GM23338 (cell line): Measurements from ENCODE around the gene ILKAP. TPM values are rescaled to one million over a fixed set of nuclear protein-coding genes. Genes with fewer than 3 reads are reported as not detected.

Source experiments
- ATAC-seq: fragments of 200-7000 bp; cut with Tn5 transposase; 3 replicates; pipeline ENCODE4 v1.9.1; 2020
- DNase-seq: peaks from one replicate; pipeline ENCODE4 v3.0.0-alpha.2; 2015; ENCODE audit warnings: low spot score
- H2AFZ ChIP-seq: fragments of 200-600 bp; sonication (generic); 2 replicates; pipeline ENCODE4 v1.8.0; 2016; ENCODE audit warnings: antibody characterized with exemption, mild to moderate bottlenecking, moderate library complexity
- H3F3A ChIP-seq: fragments of 200-600 bp; sonication (generic); replicated peaks from 2 replicates; pipeline ENCODE4 v1.8.0; 2017; ENCODE audit warnings: antibody characterized with exemption, mixed run types, low read depth
- H3K27ac ChIP-seq: fragments of 200-600 bp; sonication (generic); 2 replicates; pipeline ENCODE4 v1.6.1; 2016; ENCODE audit warnings: low read depth
- H3K27me3 ChIP-seq: fragments of 200-600 bp; sonication (generic); 2 replicates; pipeline ENCODE4 v1.8.0; 2016; ENCODE audit warnings: mild to moderate bottlenecking, mixed run types, moderate library complexity; ENCODE audit not compliant: insufficient read depth
- H3K36me3 ChIP-seq: fragments of 200-600 bp; sonication (generic); 2 replicates; pipeline ENCODE4 v1.8.0; 2016; ENCODE audit warnings: mild to moderate bottlenecking; ENCODE audit not compliant: insufficient read depth
- H3K4me1 ChIP-seq: fragments of 200-600 bp; sonication (generic); 2 replicates; pipeline ENCODE4 v1.8.0; 2016; ENCODE audit warnings: mild to moderate bottlenecking, moderate library complexity; ENCODE audit not compliant: insufficient read depth
- H3K4me2 ChIP-seq: fragments of 200-600 bp; sonication (generic); 2 replicates; pipeline ENCODE4 v1.7.1; 2017; ENCODE audit warnings: mixed run types
- H3K4me3 ChIP-seq: fragments of 200-600 bp; sonication (generic); 2 replicates; pipeline ENCODE4 v1.6.1; 2016; ENCODE audit warnings: mixed run types
- H3K79me2 ChIP-seq: fragments of 200-600 bp; sonication (generic); replicated peaks from 2 replicates; pipeline ENCODE4 v1.8.0; 2017; ENCODE audit warnings: mild to moderate bottlenecking; ENCODE audit not compliant: insufficient read depth
- H3K9me2 ChIP-seq: fragments of 200-600 bp; sonication (generic); 2 replicates; pipeline ENCODE4 v1.8.0; 2017; ENCODE audit not compliant: insufficient read depth
- H4K20me1 ChIP-seq: fragments of 200-600 bp; sonication (generic); replicated peaks from 2 replicates; pipeline ENCODE4 v1.8.0; 2017; ENCODE audit warnings: mild to moderate bottlenecking; ENCODE audit not compliant: insufficient read depth
- H3K27ac Mint-ChIP-seq: 2 replicates; pipeline ENCODE4 v1.8.0; 2020; ENCODE audit warnings: inconsistent platforms, mild to moderate bottlenecking, moderate library complexity, mixed read lengths
- H3K27me3 Mint-ChIP-seq: 3 replicates; pipeline ENCODE4 v1.8.0; 2022; ENCODE audit warnings: low read depth, mild to moderate bottlenecking, moderate library complexity, mixed read lengths, inconsistent platforms; ENCODE audit not compliant: insufficient read depth, poor library complexity
- H3K36me3 Mint-ChIP-seq: 3 replicates; pipeline ENCODE4 v1.8.0; 2021; ENCODE audit warnings: low read depth, mild to moderate bottlenecking, inconsistent platforms, moderate library complexity, mixed read lengths
- H3K4me1 Mint-ChIP-seq: 3 replicates; pipeline ENCODE4 v1.8.0; 2020; ENCODE audit warnings: mild to moderate bottlenecking, inconsistent platforms, mixed read lengths
- H3K4me3 Mint-ChIP-seq: 3 replicates; pipeline ENCODE4 v1.8.0; 2021; ENCODE audit warnings: moderate library complexity, mild to moderate bottlenecking, inconsistent platforms, mixed read lengths
- H3K9me3 Mint-ChIP-seq: 3 replicates; pipeline ENCODE4 v1.8.0; 2020; ENCODE audit warnings: moderate library complexity, mild to moderate bottlenecking, inconsistent platforms, mixed read lengths
- EZH2 ChIP-seq: fragments of 200-600 bp; sonication (generic); IDR thresholded peaks from one replicate; pipeline ENCODE4 v1.8.0; 2017; ENCODE audit warnings: antibody characterized with exemption, mild to moderate bottlenecking, low read depth; ENCODE audit not compliant: unreplicated experiment
- EZH2phosphoT487 ChIP-seq: fragments of 200-600 bp; sonication (generic); IDR thresholded peaks from one replicate; pipeline ENCODE4 v1.8.1; 2018; ENCODE audit warnings: antibody characterized with exemption; ENCODE audit not compliant: unreplicated experiment
- JUNB ChIP-seq: IDR thresholded peaks from one replicate; pipeline ENCODE4 v1.6.1; 2016; ENCODE audit warnings: antibody characterized with exemption; ENCODE audit not compliant: unreplicated experiment
- ZNF331 ChIP-seq: fragments of 250-450 bp; sonication (Bioruptor Pico); IDR thresholded peaks from 2 replicates; pipeline ENCODE4 v1.5.0; 2020; ENCODE audit warnings: low read depth, mild to moderate bottlenecking, moderate library complexity
- polyA plus RNA-seq: library from polyadenylated mRNA; unstranded; fragments of >200 nt; fragmentation: Nextera tagmentation; extraction: Ambion mirVana; gene quantifications from 2 replicates; pipeline ENCODE4 v1.2.1, GENCODE V29; 2016
- total RNA-seq: library from RNA; depleted of rRNA; stranded (reverse); fragments of >200 nt; shearing (Covaris generic); gene quantifications from 2 replicates; pipeline ENCODE4 v1.2.3, GENCODE V29; 2014
- TF ChIP-seq, protein P1 (sequence below): fragments of 250-450 bp; sonication (Bioruptor Pico); IDR thresholded peaks from 2 replicates; pipeline ENCODE4 v1.5.0; 2020; ENCODE audit warnings: mild to moderate bottlenecking, moderate library complexity
- TF ChIP-seq, protein P2 (sequence below): IDR thresholded peaks from 2 replicates; pipeline ENCODE4 v1.6.1; 2016; ENCODE audit warnings: antibody characterized with exemption
- TF ChIP-seq, protein P3 (sequence below): IDR thresholded peaks from one replicate; pipeline ENCODE4 v1.6.1; 2018; ENCODE audit warnings: antibody characterized with exemption; ENCODE audit not compliant: unreplicated experiment

The ILKAP gene
- total and polyA plus RNA-seq, 2 experiments from 2014 or later = 17.0 to 35.9 TPM

DNA sequence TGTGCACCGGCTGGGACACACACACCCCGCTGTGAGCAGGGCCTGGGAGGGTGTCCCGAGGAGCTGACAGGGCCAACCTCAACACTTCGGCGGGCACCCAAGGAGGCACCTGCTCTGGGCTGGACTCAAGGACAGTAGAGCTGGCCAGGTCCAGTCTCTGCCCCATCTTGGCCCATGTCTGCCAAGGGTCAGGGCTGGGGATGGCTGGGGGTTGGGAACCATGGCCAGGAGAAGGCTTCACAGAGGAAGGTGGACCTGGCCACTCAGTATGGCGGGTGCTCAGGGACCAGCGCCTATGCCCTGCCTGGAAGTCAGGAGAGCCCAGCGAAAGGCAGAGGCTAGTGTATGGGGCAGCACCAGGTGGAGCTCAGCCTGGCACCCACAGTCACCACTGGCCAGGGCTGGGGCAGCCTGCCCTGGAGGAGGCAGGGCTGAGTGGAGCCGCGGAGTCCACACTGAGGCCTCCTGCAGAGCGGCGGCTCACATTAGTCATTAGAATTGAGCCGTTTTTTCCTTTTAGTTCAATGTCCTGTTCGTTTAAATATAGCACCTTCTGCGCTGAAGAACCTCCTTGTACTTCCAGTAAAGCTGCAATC is 40.6 kb downstream of the ILKAP start:
- Histone ChIP-seq H3K9me2 (no peaks in the 10 kb centered on the region), H2AFZ (peak overlapping the region; percentile 84), H3K79me2 (no peaks in the 10 kb centered on the region), H3K36me3 (no peaks in the 10 kb centered on the region), H3K4me3 (peak overlapping the region; percentile 57), H3K4me2 (peak overlapping the region; percentile 80), H4K20me1 (no peaks in the 10 kb centered on the region), H3K27ac (no peak overlapping the region), H3K27me3 (peaks cover 48% of the 10 kb centered on the region), H3K4me1 (peaks cover 13% of the 10 kb centered on the region), H3F3A (0 out of 2 replicates have a peak, but pooled peaks cover 5% of the 10 kb centered on the region)
- H3K4me3 Mint-ChIP-seq = peak overlapping the region; percentile 51
- H3K9me3 Mint-ChIP-seq = no peaks in the 10 kb centered on the region
- no peak for ATAC-seq
- no peak for DNase-seq
- peaks cover 10% of the 10 kb centered on the region for H3K4me1 Mint-ChIP-seq
- peaks cover 52% of the 10 kb centered on the region for H3K27me3 Mint-ChIP-seq
- peaks cover 2% of the 10 kb centered on the region; the same call in 1 of the 3 replicates for H3K36me3 Mint-ChIP-seq
- TF ChIP-seq EZH2 (peak; percentile 74), ZNF331 (CRISPR knock-in tag) (no peak)
- TF ChIP-seq, protein P1, sequence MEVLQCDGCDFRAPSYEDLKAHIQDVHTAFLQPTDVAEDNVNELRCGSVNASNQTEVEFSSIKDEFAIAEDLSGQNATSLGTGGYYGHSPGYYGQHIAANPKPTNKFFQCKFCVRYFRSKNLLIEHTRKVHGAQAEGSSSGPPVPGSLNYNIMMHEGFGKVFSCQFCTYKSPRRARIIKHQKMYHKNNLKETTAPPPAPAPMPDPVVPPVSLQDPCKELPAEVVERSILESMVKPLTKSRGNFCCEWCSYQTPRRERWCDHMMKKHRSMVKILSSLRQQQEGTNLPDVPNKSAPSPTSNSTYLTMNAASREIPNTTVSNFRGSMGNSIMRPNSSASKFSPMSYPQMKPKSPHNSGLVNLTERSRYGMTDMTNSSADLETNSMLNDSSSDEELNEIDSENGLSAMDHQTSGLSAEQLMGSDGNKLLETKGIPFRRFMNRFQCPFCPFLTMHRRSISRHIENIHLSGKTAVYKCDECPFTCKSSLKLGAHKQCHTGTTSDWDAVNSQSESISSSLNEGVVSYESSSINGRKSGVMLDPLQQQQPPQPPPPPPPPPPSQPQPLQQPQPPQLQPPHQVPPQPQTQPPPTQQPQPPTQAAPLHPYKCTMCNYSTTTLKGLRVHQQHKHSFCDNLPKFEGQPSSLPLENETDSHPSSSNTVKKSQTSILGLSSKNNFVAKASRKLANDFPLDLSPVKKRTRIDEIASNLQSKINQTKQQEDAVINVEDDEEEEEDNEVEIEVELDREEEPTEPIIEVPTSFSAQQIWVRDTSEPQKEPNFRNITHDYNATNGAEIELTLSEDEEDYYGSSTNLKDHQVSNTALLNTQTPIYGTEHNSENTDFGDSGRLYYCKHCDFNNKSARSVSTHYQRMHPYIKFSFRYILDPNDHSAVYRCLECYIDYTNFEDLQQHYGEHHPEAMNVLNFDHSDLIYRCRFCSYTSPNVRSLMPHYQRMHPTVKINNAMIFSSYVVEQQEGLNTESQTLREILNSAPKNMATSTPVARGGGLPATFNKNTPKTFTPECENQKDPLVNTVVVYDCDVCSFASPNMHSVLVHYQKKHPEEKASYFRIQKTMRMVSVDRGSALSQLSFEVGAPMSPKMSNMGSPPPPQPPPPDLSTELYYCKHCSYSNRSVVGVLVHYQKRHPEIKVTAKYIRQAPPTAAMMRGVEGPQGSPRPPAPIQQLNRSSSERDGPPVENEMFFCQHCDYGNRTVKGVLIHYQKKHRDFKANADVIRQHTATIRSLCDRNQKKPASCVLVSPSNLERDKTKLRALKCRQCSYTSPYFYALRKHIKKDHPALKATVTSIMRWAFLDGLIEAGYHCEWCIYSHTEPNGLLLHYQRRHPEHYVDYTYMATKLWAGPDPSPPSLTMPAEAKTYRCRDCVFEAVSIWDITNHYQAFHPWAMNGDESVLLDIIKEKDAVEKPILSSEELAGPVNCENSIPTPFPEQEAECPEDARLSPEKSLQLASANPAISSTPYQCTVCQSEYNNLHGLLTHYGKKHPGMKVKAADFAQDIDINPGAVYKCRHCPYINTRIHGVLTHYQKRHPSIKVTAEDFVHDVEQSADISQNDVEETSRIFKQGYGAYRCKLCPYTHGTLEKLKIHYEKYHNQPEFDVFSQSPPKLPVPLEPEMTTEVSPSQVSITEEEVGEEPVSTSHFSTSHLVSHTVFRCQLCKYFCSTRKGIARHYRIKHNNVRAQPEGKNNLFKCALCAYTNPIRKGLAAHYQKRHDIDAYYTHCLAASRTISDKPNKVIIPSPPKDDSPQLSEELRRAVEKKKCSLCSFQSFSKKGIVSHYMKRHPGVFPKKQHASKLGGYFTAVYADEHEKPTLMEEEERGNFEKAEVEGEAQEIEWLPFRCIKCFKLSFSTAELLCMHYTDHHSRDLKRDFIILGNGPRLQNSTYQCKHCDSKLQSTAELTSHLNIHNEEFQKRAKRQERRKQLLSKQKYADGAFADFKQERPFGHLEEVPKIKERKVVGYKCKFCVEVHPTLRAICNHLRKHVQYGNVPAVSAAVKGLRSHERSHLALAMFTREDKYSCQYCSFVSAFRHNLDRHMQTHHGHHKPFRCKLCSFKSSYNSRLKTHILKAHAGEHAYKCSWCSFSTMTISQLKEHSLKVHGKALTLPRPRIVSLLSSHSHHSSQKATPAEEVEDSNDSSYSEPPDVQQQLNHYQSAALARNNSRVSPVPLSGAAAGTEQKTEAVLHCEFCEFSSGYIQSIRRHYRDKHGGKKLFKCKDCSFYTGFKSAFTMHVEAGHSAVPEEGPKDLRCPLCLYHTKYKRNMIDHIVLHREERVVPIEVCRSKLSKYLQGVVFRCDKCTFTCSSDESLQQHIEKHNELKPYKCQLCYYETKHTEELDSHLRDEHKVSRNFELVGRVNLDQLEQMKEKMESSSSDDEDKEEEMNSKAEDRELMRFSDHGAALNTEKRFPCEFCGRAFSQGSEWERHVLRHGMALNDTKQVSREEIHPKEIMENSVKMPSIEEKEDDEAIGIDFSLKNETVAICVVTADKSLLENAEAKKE (CRISPR knock-in tag) = no peak
- no peak overlapping the region for H3K27ac Mint-ChIP-seq

DNA sequence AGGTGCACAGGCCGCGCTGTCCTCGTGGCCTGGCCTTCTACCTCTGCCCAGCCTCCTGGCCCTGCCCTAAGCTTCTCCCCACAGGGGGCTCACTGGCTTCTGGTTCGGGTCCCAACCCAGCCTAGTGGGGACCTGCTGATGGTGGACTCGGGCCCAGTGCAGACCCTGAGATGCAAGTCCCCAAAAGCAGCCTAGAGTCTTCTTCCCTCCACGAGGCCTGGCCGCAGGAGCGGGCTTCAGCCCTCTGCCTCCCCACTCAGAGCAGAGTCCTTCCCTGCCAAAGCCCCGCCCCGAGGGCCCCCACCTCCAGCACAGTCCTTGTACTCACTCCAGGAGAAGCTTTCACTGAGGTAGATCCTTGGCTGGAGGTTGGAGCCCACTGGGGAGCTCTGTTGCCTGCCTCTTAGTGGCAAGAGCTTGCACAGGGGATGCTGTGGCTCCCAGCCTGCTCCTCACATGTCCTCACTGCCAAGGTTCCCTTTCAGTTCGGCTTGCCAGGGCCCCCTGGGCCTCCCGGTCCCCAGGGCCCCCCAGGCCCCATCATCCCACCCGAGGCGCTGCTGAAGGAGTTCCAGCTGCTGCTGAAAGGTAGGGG is 41.1 kb downstream of the ILKAP start:
- Histone ChIP-seq H3K36me3 (no peaks in the 10 kb centered on the region), H3F3A (0 out of 2 replicates have a peak, but pooled peaks cover 8% of the 10 kb centered on the region), H3K27ac (no peak overlapping the region), H3K4me1 (peaks cover 13% of the 10 kb centered on the region), H3K79me2 (no peaks in the 10 kb centered on the region), H3K4me2 (no peak overlapping the region), H3K4me3 (no peak overlapping the region), H3K27me3 (peaks cover 54% of the 10 kb centered on the region), H2AFZ (no peak overlapping the region), H4K20me1 (no peaks in the 10 kb centered on the region), H3K9me2 (no peaks in the 10 kb centered on the region)
- H3K9me3 Mint-ChIP-seq = no peaks in the 10 kb centered on the region
- no peak overlapping the region for H3K27ac Mint-ChIP-seq
- DNase-seq (no peak), ATAC-seq (no peak)
- no peaks in the 10 kb centered on the region for H3K36me3 Mint-ChIP-seq
- no peak overlapping the region for H3K4me3 Mint-ChIP-seq
- peaks cover 10% of the 10 kb centered on the region for H3K4me1 Mint-ChIP-seq
- H3K27me3 Mint-ChIP-seq = peaks cover 58% of the 10 kb centered on the region
- TF ChIP-seq EZH2phosphoT487 (no peak), JUNB (no peak), EZH2 (no peak)
- TF ChIP-seq, protein P2, sequence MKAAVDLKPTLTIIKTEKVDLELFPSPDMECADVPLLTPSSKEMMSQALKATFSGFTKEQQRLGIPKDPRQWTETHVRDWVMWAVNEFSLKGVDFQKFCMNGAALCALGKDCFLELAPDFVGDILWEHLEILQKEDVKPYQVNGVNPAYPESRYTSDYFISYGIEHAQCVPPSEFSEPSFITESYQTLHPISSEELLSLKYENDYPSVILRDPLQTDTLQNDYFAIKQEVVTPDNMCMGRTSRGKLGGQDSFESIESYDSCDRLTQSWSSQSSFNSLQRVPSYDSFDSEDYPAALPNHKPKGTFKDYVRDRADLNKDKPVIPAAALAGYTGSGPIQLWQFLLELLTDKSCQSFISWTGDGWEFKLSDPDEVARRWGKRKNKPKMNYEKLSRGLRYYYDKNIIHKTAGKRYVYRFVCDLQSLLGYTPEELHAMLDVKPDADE = no peak
- TF ChIP-seq, protein P3, sequence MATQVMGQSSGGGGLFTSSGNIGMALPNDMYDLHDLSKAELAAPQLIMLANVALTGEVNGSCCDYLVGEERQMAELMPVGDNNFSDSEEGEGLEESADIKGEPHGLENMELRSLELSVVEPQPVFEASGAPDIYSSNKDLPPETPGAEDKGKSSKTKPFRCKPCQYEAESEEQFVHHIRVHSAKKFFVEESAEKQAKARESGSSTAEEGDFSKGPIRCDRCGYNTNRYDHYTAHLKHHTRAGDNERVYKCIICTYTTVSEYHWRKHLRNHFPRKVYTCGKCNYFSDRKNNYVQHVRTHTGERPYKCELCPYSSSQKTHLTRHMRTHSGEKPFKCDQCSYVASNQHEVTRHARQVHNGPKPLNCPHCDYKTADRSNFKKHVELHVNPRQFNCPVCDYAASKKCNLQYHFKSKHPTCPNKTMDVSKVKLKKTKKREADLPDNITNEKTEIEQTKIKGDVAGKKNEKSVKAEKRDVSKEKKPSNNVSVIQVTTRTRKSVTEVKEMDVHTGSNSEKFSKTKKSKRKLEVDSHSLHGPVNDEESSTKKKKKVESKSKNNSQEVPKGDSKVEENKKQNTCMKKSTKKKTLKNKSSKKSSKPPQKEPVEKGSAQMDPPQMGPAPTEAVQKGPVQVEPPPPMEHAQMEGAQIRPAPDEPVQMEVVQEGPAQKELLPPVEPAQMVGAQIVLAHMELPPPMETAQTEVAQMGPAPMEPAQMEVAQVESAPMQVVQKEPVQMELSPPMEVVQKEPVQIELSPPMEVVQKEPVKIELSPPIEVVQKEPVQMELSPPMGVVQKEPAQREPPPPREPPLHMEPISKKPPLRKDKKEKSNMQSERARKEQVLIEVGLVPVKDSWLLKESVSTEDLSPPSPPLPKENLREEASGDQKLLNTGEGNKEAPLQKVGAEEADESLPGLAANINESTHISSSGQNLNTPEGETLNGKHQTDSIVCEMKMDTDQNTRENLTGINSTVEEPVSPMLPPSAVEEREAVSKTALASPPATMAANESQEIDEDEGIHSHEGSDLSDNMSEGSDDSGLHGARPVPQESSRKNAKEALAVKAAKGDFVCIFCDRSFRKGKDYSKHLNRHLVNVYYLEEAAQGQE = no peak
